ENCODE results near the gene USE1.
"Not testable (repeated sequence)": the region's sequence is repeated elsewhere in the genome, so short reads cannot be mapped to it uniquely, and the experiment has no call there.

USE1 gene

DNA sequence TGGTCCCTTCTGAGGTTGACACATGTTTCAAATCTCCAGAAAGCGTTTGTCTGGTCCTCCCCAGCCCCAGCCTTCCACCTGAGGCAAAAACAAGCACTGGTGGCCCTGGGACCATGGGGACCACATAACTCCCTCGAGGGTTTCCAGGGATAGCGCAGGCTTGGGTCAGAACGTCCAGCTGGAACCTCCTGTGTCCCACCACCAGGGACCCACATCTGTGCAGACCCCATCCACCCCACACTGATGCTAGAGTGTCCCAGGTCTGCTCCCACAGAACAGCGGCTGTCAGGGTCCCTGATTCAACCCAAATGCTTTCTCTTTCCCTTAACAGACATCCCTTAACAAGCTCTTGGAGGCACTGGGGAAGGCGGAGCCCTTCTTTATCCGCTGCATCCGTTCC is 29.6 kb upstream of the USE1 start:
- H3K4me3 ChIP-seq (ENCODE audit: low read depth, low read length) = no peak overlapping the region
- DNase-seq (ENCODE audit: low read depth) = no peak
- TF ChIP-seq POLR2A (IDR thresholded peaks at IDR 0.05; ENCODE audit: extremely low read depth, insufficient read length) = no peak
- TF ChIP-seq, protein P1, sequence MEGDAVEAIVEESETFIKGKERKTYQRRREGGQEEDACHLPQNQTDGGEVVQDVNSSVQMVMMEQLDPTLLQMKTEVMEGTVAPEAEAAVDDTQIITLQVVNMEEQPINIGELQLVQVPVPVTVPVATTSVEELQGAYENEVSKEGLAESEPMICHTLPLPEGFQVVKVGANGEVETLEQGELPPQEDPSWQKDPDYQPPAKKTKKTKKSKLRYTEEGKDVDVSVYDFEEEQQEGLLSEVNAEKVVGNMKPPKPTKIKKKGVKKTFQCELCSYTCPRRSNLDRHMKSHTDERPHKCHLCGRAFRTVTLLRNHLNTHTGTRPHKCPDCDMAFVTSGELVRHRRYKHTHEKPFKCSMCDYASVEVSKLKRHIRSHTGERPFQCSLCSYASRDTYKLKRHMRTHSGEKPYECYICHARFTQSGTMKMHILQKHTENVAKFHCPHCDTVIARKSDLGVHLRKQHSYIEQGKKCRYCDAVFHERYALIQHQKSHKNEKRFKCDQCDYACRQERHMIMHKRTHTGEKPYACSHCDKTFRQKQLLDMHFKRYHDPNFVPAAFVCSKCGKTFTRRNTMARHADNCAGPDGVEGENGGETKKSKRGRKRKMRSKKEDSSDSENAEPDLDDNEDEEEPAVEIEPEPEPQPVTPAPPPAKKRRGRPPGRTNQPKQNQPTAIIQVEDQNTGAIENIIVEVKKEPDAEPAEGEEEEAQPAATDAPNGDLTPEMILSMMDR (IDR thresholded peaks at IDR 0.05; ENCODE audit: low read depth, low read length) = no peak

- DNase-seq (ENCODE audit: low read depth); H3K4me3 ChIP-seq (ENCODE audit: low read depth, low read length): not testable (repeated sequence)
These were observed 23.4 kb upstream of the USE1 start for GRCh38 chr19:17191736-17192135.

- TF ChIP-seq MAX (IDR thresholded peaks at IDR 0.05; ENCODE audit: low read depth, low read length) (no peak), POLR2A (IDR thresholded peaks at IDR 0.05; ENCODE audit: extremely low read depth, insufficient read length) (no peak), MYC (IDR thresholded peaks at IDR 0.05; ENCODE audit: low read depth, low read length) (no peak)
- TF ChIP-seq, protein P1 (IDR thresholded peaks at IDR 0.05; ENCODE audit: low read depth, low read length) = no peak
- no peak for DNase-seq (ENCODE audit: low read depth)
- no peak overlapping the region for H3K4me3 ChIP-seq (ENCODE audit: low read depth, low read length)
These were observed 22.4 kb upstream of the USE1 start for GRCh38 chr19:17192751-17193150.

DNA sequence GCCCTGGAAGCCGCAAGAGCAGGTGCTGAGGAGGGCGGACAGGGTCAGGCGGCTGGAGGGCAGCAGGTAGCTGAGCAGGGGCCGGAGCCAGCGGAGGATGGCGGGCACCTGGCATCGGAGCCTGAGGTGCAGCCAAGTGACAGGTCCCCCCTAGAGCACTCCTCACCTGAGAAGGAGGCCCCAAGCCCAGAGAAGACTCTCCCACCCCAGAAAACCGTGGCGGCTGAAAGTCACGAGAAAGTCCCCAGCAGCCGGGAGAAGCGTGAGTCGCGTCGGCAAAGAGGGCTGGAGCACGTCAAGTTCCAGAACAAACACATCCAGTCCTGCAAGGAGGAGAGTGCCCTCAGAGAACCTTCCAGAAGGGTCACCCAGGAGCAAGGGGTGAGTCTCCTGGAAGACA is 20.5 kb upstream of the USE1 start:
- DNase-seq (ENCODE audit: low read depth) = no peak
- TF ChIP-seq, protein P1 (IDR thresholded peaks at IDR 0.05; ENCODE audit: low read depth, low read length) = no peak
- no peak for TF ChIP-seq MYC (IDR thresholded peaks at IDR 0.05; ENCODE audit: low read depth, low read length)
- TF ChIP-seq POLR2A (IDR thresholded peaks at IDR 0.05; ENCODE audit: extremely low read depth, insufficient read length) = no peak

GRCh38 chr19:17195106-17195505 is 20.1 kb upstream of the USE1 start:
- no peak overlapping the region for H3K4me3 ChIP-seq (ENCODE audit: low read depth, low read length)
- no peak for DNase-seq (ENCODE audit: low read depth)
- TF ChIP-seq MYC (IDR thresholded peaks at IDR 0.05; ENCODE audit: low read depth, low read length) = no peak
- no peak for TF ChIP-seq MAX (IDR thresholded peaks at IDR 0.05; ENCODE audit: low read depth, low read length)
- TF ChIP-seq POLR2A (IDR thresholded peaks at IDR 0.05; ENCODE audit: extremely low read depth, insufficient read length) = no peak
- TF ChIP-seq, protein P1 (IDR thresholded peaks at IDR 0.05; ENCODE audit: low read depth, low read length) = no peak

More for the DNA sequence above, 20.5 kb upstream of the USE1 start:
- H3K4me3 ChIP-seq (ENCODE audit: low read depth, low read length) = no peak overlapping the region

DNA sequence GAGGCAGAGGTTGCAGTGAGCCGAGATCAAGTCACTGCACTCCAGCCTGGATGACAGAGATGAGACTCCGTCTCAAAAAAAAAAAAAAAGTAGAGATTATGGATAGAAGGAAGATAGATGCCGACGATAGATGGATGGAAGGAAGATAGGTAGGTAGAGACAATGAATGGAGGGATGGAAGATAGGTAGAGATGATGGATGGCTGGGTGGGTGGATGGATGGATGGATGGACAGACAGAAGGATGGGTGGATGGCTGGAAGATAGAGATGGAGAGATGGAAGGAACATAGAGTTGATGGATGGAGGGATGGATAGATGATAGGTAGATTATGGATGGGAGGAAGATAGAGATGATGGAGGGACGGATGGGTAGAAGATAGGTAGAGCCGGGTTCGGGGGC is 18.5 kb upstream of the USE1 start:
- TF ChIP-seq, protein P1 (IDR thresholded peaks at IDR 0.05; ENCODE audit: low read depth, low read length) = no peak
- no peak for DNase-seq (ENCODE audit: low read depth)
- no peak overlapping the region for H3K4me3 ChIP-seq (ENCODE audit: low read depth, low read length)

DNA sequence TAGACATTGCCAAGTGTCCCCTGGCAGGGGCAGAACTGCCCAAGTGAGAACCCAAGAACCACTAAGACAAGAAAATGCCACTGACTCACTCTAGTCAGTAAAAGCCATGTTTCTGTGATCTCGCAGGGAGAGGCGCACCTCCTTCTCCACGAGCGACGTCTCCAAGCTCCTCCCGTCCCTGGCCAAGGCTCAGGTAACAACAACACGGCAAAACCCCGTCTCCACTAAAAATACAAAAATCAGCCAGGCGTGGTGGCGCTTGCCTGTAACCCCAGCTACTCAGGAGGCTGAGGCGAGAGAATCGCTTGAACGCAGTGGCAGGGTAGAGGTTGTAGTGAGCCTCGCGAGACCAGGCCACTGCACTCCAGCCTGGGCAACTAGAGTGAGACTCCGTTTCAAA is 17.5 kb upstream of the USE1 start:
- no peak for DNase-seq (ENCODE audit: low read depth)
- TF ChIP-seq POLR2A (IDR thresholded peaks at IDR 0.05; ENCODE audit: extremely low read depth, insufficient read length) (no peak), MYC (IDR thresholded peaks at IDR 0.05; ENCODE audit: low read depth, low read length) (no peak), MAX (IDR thresholded peaks at IDR 0.05; ENCODE audit: low read depth, low read length) (no peak)
- TF ChIP-seq, protein P1 (IDR thresholded peaks at IDR 0.05; ENCODE audit: low read depth, low read length) = no peak
- no peak overlapping the region for H3K4me3 ChIP-seq (ENCODE audit: low read depth, low read length)

Measured in NB4 (cell line).